HepG2 (cell line): ENCODE measurements around the gene ENTPD5. TPM values are rescaled to one million over a fixed set of nuclear protein-coding genes. Genes with fewer than 3 reads are reported as not detected.

Experiments
- AKAP8 ChIP-seq: sonication (generic); formaldehyde crosslinking; IDR thresholded peaks from 2 replicates; pipeline ENCODE4 v1.5.1; 2020; ENCODE audit warnings: mild to moderate bottlenecking, missing genetic modification reagents
- ATF2 ChIP-seq: sonication (generic); formaldehyde crosslinking; IDR thresholded peaks from 2 replicates; pipeline ENCODE4 v1.4.0; 2020; ENCODE audit warnings: missing genetic modification reagents
- CC2D1A ChIP-seq: sonication (generic); formaldehyde crosslinking; IDR thresholded peaks from 2 replicates; pipeline ENCODE4 v1.8.1; 2023; ENCODE audit warnings: mild to moderate bottlenecking, missing genetic modification reagents
- DR1 ChIP-seq: sonication (generic); formaldehyde crosslinking; IDR thresholded peaks from 2 replicates; pipeline ENCODE4 v1.8.0; 2021; ENCODE audit warnings: mild to moderate bottlenecking, missing genetic modification reagents, inconsistent platforms
- DRAP1 ChIP-seq: IDR thresholded peaks from 2 replicates; pipeline ENCODE4 v1.6.1; 2016; ENCODE audit warnings: missing genetic modification reagents, missing compliant biosample characterization
- GATAD1 ChIP-seq: IDR thresholded peaks from 2 replicates; pipeline ENCODE4 v1.6.1; 2016; ENCODE audit warnings: missing genetic modification reagents, missing compliant biosample characterization
- GPBP1L1 ChIP-seq: sonication (generic); formaldehyde crosslinking; IDR thresholded peaks from 2 replicates; pipeline ENCODE4 v1.5.0; 2020; ENCODE audit warnings: mild to moderate bottlenecking, missing genetic modification reagents
- KDM4B ChIP-seq: sonication (generic); formaldehyde crosslinking; IDR thresholded peaks from 2 replicates; pipeline ENCODE4 v1.4.0; 2020; ENCODE audit warnings: missing genetic modification reagents
- KLF12 ChIP-seq: sonication (generic); formaldehyde crosslinking; IDR thresholded peaks from 2 replicates; pipeline ENCODE4 v1.4.0; 2020; ENCODE audit warnings: missing genetic modification reagents, borderline replicate concordance
- NCOA1 ChIP-seq: sonication (generic); formaldehyde crosslinking; IDR thresholded peaks from 2 replicates; pipeline ENCODE4 v1.9.0; 2021; ENCODE audit warnings: missing genetic modification reagents
- PAXIP1 ChIP-seq: sonication (generic); formaldehyde crosslinking; conservative IDR thresholded peaks from 2 replicates; pipeline ENCODE4 v1.4.0; 2020; ENCODE audit warnings: mild to moderate bottlenecking, missing genetic modification reagents, moderate library complexity
- RFX1 ChIP-seq: fragments of 450-650 bp; IDR thresholded peaks from 2 replicates; pipeline ENCODE4 v1.6.1; 2017
- SAFB2 ChIP-seq: sonication (generic); formaldehyde crosslinking; IDR thresholded peaks from 2 replicates; pipeline ENCODE4 v1.5.1; 2020; ENCODE audit warnings: missing genetic modification reagents, low read depth, mild to moderate bottlenecking, borderline replicate concordance
- SMYD3 ChIP-seq: sonication (generic); formaldehyde crosslinking; IDR thresholded peaks from 2 replicates; pipeline ENCODE4 v1.8.1; 2023; ENCODE audit warnings: mild to moderate bottlenecking, missing genetic modification reagents
- ZMYM2 ChIP-seq: sonication (generic); formaldehyde crosslinking; IDR thresholded peaks from 2 replicates; pipeline ENCODE4 v1.8.0; 2022; ENCODE audit warnings: mild to moderate bottlenecking, missing genetic modification reagents
- ZNF143 ChIP-seq: sonication (generic); formaldehyde crosslinking; IDR thresholded peaks from 2 replicates; pipeline ENCODE4 v1.4.0; 2020; ENCODE audit warnings: missing genetic modification reagents
- ZNF337 ChIP-seq: sonication (generic); formaldehyde crosslinking; IDR thresholded peaks from 2 replicates; pipeline ENCODE4 v1.5.1; 2020; ENCODE audit warnings: missing genetic modification reagents, low read depth, mild to moderate bottlenecking, borderline replicate concordance
- ZNF383 ChIP-seq: sonication (generic); formaldehyde crosslinking; IDR thresholded peaks from 2 replicates; pipeline ENCODE4 v1.4.0; 2020; ENCODE audit warnings: missing genetic modification reagents, mild to moderate bottlenecking, borderline replicate concordance
- ZNF7 ChIP-seq: IDR thresholded peaks from 2 replicates; pipeline ENCODE4 v1.6.1; 2016; ENCODE audit warnings: missing biosample characterization, missing genetic modification reagents
- ZNF800 ChIP-seq: sonication (generic); formaldehyde crosslinking; IDR thresholded peaks from 2 replicates; pipeline ENCODE4 v1.4.0; 2020; ENCODE audit warnings: missing genetic modification reagents
- ZNF841 ChIP-seq: sonication (generic); formaldehyde crosslinking; IDR thresholded peaks from 2 replicates; pipeline ENCODE4 v1.8.1; 2023; ENCODE audit warnings: missing genetic modification reagents, borderline replicate concordance
- polyA plus RNA-seq, 8 experiments: library from polyadenylated mRNA; depleted of rRNA in 3 of 8; stranded (reverse) in 7 of 8; unstranded in 1 of 8; fragments of >200 nt; fragmentation: Illumina TruSeq in 4 of 8; extraction: Trizol in 4 of 8; gene quantifications; 2 replicates each; pipeline versions ENCODE4 v1.2.1 to v1.2.3, GENCODE V29; 2011 to 2016; ENCODE audit warnings: low read depth in 4 of 8, missing spikeins in 1 of 8, mixed read lengths in 1 of 8; ENCODE audit not compliant: insufficient read depth in 1 of 8
- total RNA-seq, 5 experiments: library from RNA; depleted of rRNA; stranded (reverse); fragments of >200 nt; fragmentation: Illumina TruSeq; extraction: Trizol; gene quantifications; 2 replicates each; pipeline ENCODE4 v1.2.3, GENCODE V29; 2016; ENCODE audit warnings: low read depth in 1 of 5

The ENTPD5 gene
- total and polyA plus RNA-seq, 2 of the 13 experiments (the other 11 are each of a cell fraction or from before 2014, with no cell fraction given) = 33.8 to 43.3 TPM

GRCh38 chr14:73949752-73950734, 69.0 kb downstream of the ENTPD5 start, which contains the start of the genes COQ6 and FAM161B (continued):
- TF ChIP-seq PAXIP1 (peak; percentile 69), GPBP1L1 (CRISPR knock-in tag) (no peak), ZNF841 (CRISPR knock-in tag) (no peak), GATAD1 (CRISPR knock-in tag) (peak; percentile 89), AKAP8 (no peak), ZNF383 (CRISPR knock-in tag) (no peak), ZNF800 (CRISPR knock-in tag) (no peak), ATF2 (CRISPR knock-in tag) (peak; percentile 54; the same call in 1 of the 2 replicates), ZNF337 (peak; percentile 58; the same call in 1 of the 2 replicates), KDM4B (CRISPR knock-in tag) (0 out of 2 replicates have a peak, but pooled peaks have one; percentile 35), RFX1 (peak; percentile 82), DRAP1 (peak; percentile 61), CC2D1A (CRISPR knock-in tag) (0 out of 2 replicates have a peak, but pooled peaks have one; percentile 64), ZMYM2 (CRISPR knock-in tag) (peak; percentile 38; the same call in 1 of the 2 replicates), SAFB2 (CRISPR knock-in tag) (no peak), ZNF7 (CRISPR knock-in tag) (no peak), SMYD3 (peak; percentile 79; the same call in 1 of the 2 replicates), KLF12 (CRISPR knock-in tag) (no peak), ZNF143 (CRISPR knock-in tag) (no peak), NCOA1 (CRISPR knock-in tag) (peak; percentile 79; the same call in 1 of the 2 replicates), DR1 (CRISPR knock-in tag) (peak; percentile 79)
